Mesendoderm (in vitro differentiated cells): ENCODE data around the gene CALB2.

Experiments
- DNase-seq: peaks from one replicate; pipeline ENCODE4 v3.0.0; 2013
- H2AK5ac ChIP-seq: 2 replicates; pipeline ENCODE4 v1.6.1; 2013; ENCODE audit warnings: low read length, inconsistent platforms
- H2BK120ac ChIP-seq: 2 replicates; pipeline ENCODE4 v1.6.1; 2013; ENCODE audit warnings: low read depth, mild to moderate bottlenecking, low read length, moderate library complexity, mixed read lengths
- H2BK15ac ChIP-seq: replicated peaks from 2 replicates; pipeline ENCODE4 v1.6.1; 2013; ENCODE audit warnings: low read depth, mild to moderate bottlenecking, moderate library complexity
- H2BK5ac ChIP-seq: 2 replicates; pipeline ENCODE4 v1.6.1; 2013; ENCODE audit warnings: low read length, inconsistent platforms
- H3K18ac ChIP-seq: 2 replicates; pipeline ENCODE4 v1.6.1; 2013; ENCODE audit warnings: mild to moderate bottlenecking, low read length, mixed read lengths
- H3K23ac ChIP-seq: one replicate; pipeline ENCODE4 v1.6.1; 2013; ENCODE audit warnings: low read length
- H3K27ac ChIP-seq: 2 replicates; pipeline ENCODE4 v1.5.1; 2013; ENCODE audit warnings: low read depth, mild to moderate bottlenecking, inconsistent platforms, low read length, moderate library complexity
- H3K27me3 ChIP-seq: 2 replicates; pipeline ENCODE4 v1.6.1; 2013; ENCODE audit warnings: low read length, control low read depth, mild to moderate bottlenecking, inconsistent platforms; ENCODE audit not compliant: insufficient read depth, poor library complexity
- H3K36me3 ChIP-seq: 2 replicates; pipeline ENCODE4 v1.6.1; 2013; ENCODE audit warnings: low read length, inconsistent platforms; ENCODE audit not compliant: control insufficient read depth, insufficient read depth
- H3K4ac ChIP-seq: one replicate; pipeline ENCODE4 v1.6.1; 2013; ENCODE audit warnings: low read depth, mild to moderate bottlenecking, low read length, moderate library complexity
- H3K4me1 ChIP-seq: 2 replicates; pipeline ENCODE4 v1.6.1; 2013; ENCODE audit warnings: low read depth, low read length, inconsistent platforms; ENCODE audit not compliant: control insufficient read depth
- H3K4me2 ChIP-seq: 2 replicates; pipeline ENCODE4 v1.6.1; 2013; ENCODE audit warnings: low read length
- H3K4me3 ChIP-seq: 2 replicates; pipeline ENCODE4 v1.5.1; 2013; ENCODE audit warnings: mild to moderate bottlenecking, low read length
- H3K56ac ChIP-seq: one replicate; pipeline ENCODE4 v1.6.1; 2013; ENCODE audit warnings: low read length
- H3K79me1 ChIP-seq: 2 replicates; pipeline ENCODE4 v1.6.1; 2013; ENCODE audit warnings: low read length, inconsistent platforms
- H3K79me2 ChIP-seq: 2 replicates; pipeline ENCODE4 v1.6.1; 2013; ENCODE audit warnings: mild to moderate bottlenecking, low read length; ENCODE audit not compliant: control insufficient read depth, insufficient read depth
- H3K9ac ChIP-seq: 2 replicates; pipeline ENCODE4 v1.6.1; 2013; ENCODE audit warnings: low read length, inconsistent platforms
- H4K5ac ChIP-seq: one replicate; pipeline ENCODE4 v1.6.1; 2013; ENCODE audit warnings: low read length
- H4K8ac ChIP-seq: one replicate; pipeline ENCODE4 v1.6.1; 2013; ENCODE audit warnings: low read depth, mild to moderate bottlenecking, control low read depth, low read length, moderate library complexity
- WGBS: extraction: QIAGEN DNeasy Blood & Tissue Kit; methylation state at CpG from one replicate; pipeline ENCODE4 v1.1.7; 2013; ENCODE audit warnings: low lambda C conversion rate, missing lambda C conversion rate; ENCODE audit not compliant: insufficient coverage; ENCODE audit errors: extremely low coverage; 5-methylcytosine and 5-hydroxymethylcytosine counted together

Gene CALB2

GRCh38 chr16:71348262-71349085, 10.0 kb upstream of the CALB2 start:
- H3K79me2 ChIP-seq: no peaks in the 10 kb centered on the region
- whole genome bisulfite sequencing: no CpG with 5 or more reads among the region's 22 CpGs
- no peak overlapping the region for H2BK15ac ChIP-seq
- no peak overlapping the region for H2BK120ac ChIP-seq
- H3K18ac ChIP-seq: no peak overlapping the region
- no peak overlapping the region for H3K23ac ChIP-seq
- H3K27ac ChIP-seq: no peak overlapping the region
- H3K27me3 ChIP-seq: no peaks in the 10 kb centered on the region
- H4K5ac ChIP-seq: no peak overlapping the region
- no peak overlapping the region for H2BK5ac ChIP-seq
- no peak overlapping the region for H4K8ac ChIP-seq
- no peak for DNase-seq
- H3K4me3 ChIP-seq: no peak overlapping the region
- no peak overlapping the region for H3K9ac ChIP-seq
- peaks cover 5% of the 10 kb centered on the region for H3K4me1 ChIP-seq
- no peak overlapping the region for H2AK5ac ChIP-seq
- no peaks in the 10 kb centered on the region for H3K79me1 ChIP-seq
- no peak overlapping the region for H3K56ac ChIP-seq
- H3K4ac ChIP-seq: no peak overlapping the region
- H3K36me3 ChIP-seq: no peaks in the 10 kb centered on the region
- no peak overlapping the region for H3K4me2 ChIP-seq

GRCh38 chr16:71350821-71351557, 7.5 kb upstream of the CALB2 start:
- H3K27ac ChIP-seq: no peak overlapping the region
- no CpG with 5 or more reads among the region's 10 CpGs for WGBS
- H3K27me3 ChIP-seq: no peaks in the 10 kb centered on the region
- no peaks in the 10 kb centered on the region for H3K36me3 ChIP-seq
- no peak overlapping the region for H2BK120ac ChIP-seq
- H3K79me1 ChIP-seq: no peaks in the 10 kb centered on the region
- H2AK5ac ChIP-seq: no peak overlapping the region
- H3K4me2 ChIP-seq: no peak overlapping the region
- no peak overlapping the region for H4K8ac ChIP-seq
- no peak for DNase-seq
- no peak overlapping the region for H3K56ac ChIP-seq
- peaks cover 5% of the 10 kb centered on the region for H3K4me1 ChIP-seq
- no peak overlapping the region for H3K18ac ChIP-seq
- H3K23ac ChIP-seq: no peak overlapping the region
- no peak overlapping the region for H3K4me3 ChIP-seq
- no peak overlapping the region for H3K9ac ChIP-seq
- no peak overlapping the region for H2BK5ac ChIP-seq
- H4K5ac ChIP-seq: no peak overlapping the region
- no peak overlapping the region for H3K4ac ChIP-seq
- no peaks in the 10 kb centered on the region for H3K79me2 ChIP-seq
- no peak overlapping the region for H2BK15ac ChIP-seq

GRCh38 chr16:71351558-71351901, 7.0 kb upstream of the CALB2 start:
- WGBS: no CpG with 5 or more reads among the region's 5 CpGs
- Histone ChIP-seq H3K56ac (no peak overlapping the region), H2BK120ac (no peak overlapping the region), H2BK5ac (no peak overlapping the region), H3K79me1 (no peaks in the 10 kb centered on the region), H3K36me3 (no peaks in the 10 kb centered on the region), H3K9ac (no peak overlapping the region), H3K23ac (no peak overlapping the region), H2BK15ac (no peak overlapping the region), H4K8ac (no peak overlapping the region), H2AK5ac (no peak overlapping the region), H3K27ac (no peak overlapping the region), H3K4me2 (no peak overlapping the region), H4K5ac (no peak overlapping the region), H3K4me3 (no peak overlapping the region), H3K79me2 (no peaks in the 10 kb centered on the region), H3K4ac (no peak overlapping the region), H3K27me3 (no peaks in the 10 kb centered on the region), H3K4me1 (peaks cover 5% of the 10 kb centered on the region), H3K18ac (no peak overlapping the region)
- DNase-seq: peak; percentile 66

- no peak for DNase-seq
- Histone ChIP-seq H3K9ac (no peak overlapping the region), H4K5ac (no peak overlapping the region), H3K36me3 (no peaks in the 10 kb centered on the region), H3K4me3 (no peak overlapping the region), H3K4ac (no peak overlapping the region), H3K27me3 (no peaks in the 10 kb centered on the region), H3K27ac (no peak overlapping the region), H3K4me1 (peaks cover 5% of the 10 kb centered on the region), H3K79me2 (no peaks in the 10 kb centered on the region), H2BK5ac (no peak overlapping the region), H3K56ac (no peak overlapping the region), H3K79me1 (no peaks in the 10 kb centered on the region), H3K23ac (no peak overlapping the region), H4K8ac (no peak overlapping the region), H3K18ac (no peak overlapping the region), H2AK5ac (no peak overlapping the region), H2BK120ac (no peak overlapping the region), H3K4me2 (no peak overlapping the region), H2BK15ac (no peak overlapping the region)
- no CpG with 5 or more reads among the region's 3 CpGs for WGBS
Measured at GRCh38 chr16:71352466-71352865, 6.1 kb upstream of the CALB2 start.

- H3K79me1 ChIP-seq: no peaks in the 10 kb centered on the region
- H4K5ac ChIP-seq: no peak overlapping the region
- H3K23ac ChIP-seq: no peak overlapping the region
- no peak for DNase-seq
- WGBS: no CpG with 5 or more reads among the region's 1 CpG
- no peak overlapping the region for H3K27ac ChIP-seq
- no peak overlapping the region for H3K4me2 ChIP-seq
- H2BK120ac ChIP-seq: no peak overlapping the region
- H3K56ac ChIP-seq: no peak overlapping the region
- H3K4me3 ChIP-seq: no peak overlapping the region
- no peak overlapping the region for H2AK5ac ChIP-seq
- no peaks in the 10 kb centered on the region for H3K36me3 ChIP-seq
- no peak overlapping the region for H2BK15ac ChIP-seq
- no peak overlapping the region for H4K8ac ChIP-seq
- H3K18ac ChIP-seq: no peak overlapping the region
- no peak overlapping the region for H3K9ac ChIP-seq
- H2BK5ac ChIP-seq: no peak overlapping the region
- H3K4me1 ChIP-seq: peaks cover 5% of the 10 kb centered on the region
- no peak overlapping the region for H3K4ac ChIP-seq
- no peaks in the 10 kb centered on the region for H3K27me3 ChIP-seq
- H3K79me2 ChIP-seq: no peaks in the 10 kb centered on the region
Measured at GRCh38 chr16:71352963-71353460, 5.5 kb upstream of the CALB2 start.
